Right lobe of liver (tissue), 4 donors: ENCODE results near the gene MEPE.

Source experiments
- POLR2A ChIP-seq: fragments of 450-650 bp; IDR thresholded peaks from one replicate; pipeline ENCODE4 v1.6.1; 2017; ENCODE audit warnings: antibody characterized with exemption, mild to moderate bottlenecking
- TF ChIP-seq, protein P1 (sequence below), 4 donors: fragments of 200-600 bp in 3 of 4; fragments of 450-650 bp in 1 of 4; IDR thresholded peaks; one replicate each; pipeline versions ENCODE4 v1.5.1 to v1.8.0; 2016 to 2022; ENCODE audit warnings: antibody characterized with exemption in 4 of 4, mild to moderate bottlenecking in 2 of 4
- donor health status: DM: no; HTN: no; CAD: no.
- donor health status: DM: no; HTN: no; CAD: no.
- donor health status: DM: no; HTN: yes; CAD: no.

DNA sequence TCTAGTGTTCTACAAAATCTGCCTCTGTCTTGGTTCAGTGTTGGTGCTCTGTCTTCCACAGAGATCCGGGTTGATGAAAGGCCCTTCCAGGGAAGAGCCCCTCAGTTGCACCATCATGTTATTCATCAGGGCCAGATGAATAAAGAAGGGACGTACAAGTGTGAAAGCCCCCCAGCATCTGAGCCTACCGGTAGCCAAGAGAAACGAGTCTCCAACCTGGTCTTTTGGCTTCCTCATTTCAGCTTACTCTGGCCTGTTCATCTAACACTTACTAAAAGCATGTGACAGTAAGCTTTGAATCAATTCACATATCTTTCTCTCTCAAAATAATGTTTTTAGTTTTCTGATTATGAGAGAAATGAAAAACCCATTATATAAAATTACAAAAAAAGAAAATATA lies 19.2 kb downstream of the MEPE start:
- TF ChIP-seq, protein P1, sequence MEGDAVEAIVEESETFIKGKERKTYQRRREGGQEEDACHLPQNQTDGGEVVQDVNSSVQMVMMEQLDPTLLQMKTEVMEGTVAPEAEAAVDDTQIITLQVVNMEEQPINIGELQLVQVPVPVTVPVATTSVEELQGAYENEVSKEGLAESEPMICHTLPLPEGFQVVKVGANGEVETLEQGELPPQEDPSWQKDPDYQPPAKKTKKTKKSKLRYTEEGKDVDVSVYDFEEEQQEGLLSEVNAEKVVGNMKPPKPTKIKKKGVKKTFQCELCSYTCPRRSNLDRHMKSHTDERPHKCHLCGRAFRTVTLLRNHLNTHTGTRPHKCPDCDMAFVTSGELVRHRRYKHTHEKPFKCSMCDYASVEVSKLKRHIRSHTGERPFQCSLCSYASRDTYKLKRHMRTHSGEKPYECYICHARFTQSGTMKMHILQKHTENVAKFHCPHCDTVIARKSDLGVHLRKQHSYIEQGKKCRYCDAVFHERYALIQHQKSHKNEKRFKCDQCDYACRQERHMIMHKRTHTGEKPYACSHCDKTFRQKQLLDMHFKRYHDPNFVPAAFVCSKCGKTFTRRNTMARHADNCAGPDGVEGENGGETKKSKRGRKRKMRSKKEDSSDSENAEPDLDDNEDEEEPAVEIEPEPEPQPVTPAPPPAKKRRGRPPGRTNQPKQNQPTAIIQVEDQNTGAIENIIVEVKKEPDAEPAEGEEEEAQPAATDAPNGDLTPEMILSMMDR (IDR thresholded peaks at IDR 0.05), result no peak
- TF ChIP-seq POLR2A, result no peak
